CD4-positive, alpha-beta T cell treated with Interleukin-6 for 4 hours (primary cell): ENCODE data around the gene AKAP13.

Experiments used
- DNase-seq: peaks from one replicate; pipeline ENCODE4 v3.0.0-alpha.2; 2020; ENCODE audit warnings: mixed read lengths

The AKAP13 gene

GRCh38 chr15:85762756-85763127, 382.3 kb downstream of the AKAP13 start:
- DNase-seq = no peak

DNA sequence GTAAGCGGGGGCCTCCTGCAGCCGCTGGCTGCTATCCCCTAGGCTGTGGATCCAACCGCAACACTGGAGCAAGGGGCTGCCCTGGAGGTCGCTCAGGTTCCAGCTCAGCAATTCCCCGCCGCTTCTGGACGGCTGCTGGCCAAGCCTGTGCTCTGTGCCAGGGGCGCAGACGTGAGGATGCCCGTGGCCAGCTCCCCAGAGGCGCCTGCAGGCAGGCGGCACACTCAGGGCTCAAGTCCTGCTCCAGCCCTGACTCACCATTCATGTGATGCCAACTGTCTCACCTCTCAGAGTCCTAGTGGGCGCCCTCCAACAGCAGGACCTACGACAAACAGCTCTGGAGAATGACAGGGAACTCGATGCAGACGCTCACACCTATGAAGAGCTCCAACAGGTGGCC, 382.8 kb downstream of the AKAP13 start:
- DNase-seq = no peak

DNA sequence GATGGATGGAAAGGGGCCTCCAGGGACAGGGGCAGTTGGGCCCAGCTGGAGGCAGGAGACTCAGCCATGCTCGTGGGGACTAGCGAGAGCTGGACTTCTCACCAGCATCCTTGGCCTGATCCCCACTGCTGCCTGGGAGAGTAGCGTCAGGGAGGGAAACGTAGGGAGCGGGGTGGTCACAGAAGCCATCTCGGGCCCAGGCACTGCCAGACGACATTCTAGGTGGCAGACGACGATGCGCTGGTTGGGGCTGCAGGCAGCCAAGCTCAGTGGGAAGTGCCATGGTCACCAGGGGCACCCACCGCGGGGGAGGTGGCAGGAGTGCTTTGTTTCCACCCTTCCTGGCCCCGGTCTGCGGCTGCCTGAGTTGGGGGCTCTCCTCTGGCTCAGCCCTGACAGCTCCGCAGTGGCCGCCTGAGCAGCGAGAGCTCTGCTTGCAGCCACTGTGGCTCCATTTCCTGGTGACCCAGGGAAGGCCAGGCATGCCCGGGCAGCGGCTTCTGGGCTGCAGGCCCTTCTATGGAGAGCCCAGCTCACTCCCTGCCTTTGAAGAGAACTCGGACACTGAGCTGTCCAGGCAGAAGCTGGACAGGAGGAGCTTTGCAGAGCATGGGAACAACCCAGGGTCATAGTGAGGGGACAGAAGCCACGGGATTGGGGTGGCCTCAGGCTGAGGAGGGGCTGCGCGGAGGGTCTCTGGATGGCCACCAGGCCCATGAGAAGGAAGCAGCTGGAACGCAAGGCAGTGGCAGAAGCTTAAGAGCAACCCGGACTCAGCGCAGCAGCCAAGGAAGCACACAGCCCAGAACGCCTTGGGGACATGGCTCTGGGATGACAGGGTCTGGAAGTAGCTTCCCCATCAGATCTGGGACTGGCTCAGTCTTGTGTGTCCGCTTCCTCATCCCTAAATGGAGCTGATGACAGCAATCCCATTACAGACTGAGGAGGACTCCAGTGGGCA, 383.6 kb downstream of the AKAP13 start:
- DNase-seq = no peak

DNA sequence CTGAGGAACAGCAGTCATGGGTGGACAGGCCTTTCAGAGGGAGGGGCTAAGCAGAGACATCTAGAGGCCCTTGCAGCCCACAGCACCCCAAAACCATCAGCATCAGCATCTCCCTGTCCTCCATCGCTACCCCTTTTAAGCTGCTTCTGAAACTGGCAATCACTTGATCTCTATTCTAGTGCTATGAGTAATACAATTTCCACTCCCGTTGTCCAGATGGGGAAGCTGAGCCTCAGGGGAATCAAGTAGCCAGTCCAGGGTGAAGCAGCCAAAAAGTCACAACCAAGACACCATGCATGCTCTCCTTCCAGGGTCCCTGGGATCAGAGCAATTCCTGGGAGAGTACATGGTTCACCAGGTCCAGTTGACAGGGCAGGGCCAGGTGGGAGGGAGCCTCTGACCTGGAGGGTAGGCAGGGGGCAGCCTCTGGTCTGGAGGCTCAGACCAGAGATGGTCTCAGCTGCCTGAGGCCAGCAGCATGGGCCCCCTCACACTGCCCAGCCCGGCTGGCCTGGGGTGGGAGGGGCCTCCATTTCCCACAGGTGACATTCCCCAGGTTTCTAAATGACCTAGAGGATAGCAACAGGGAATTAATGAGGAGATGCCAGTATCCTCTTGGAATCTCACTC, 384.4 kb downstream of the AKAP13 start:
- no peak for DNase-seq

GRCh38 chr15:85766001-85766831, 385.8 kb downstream of the AKAP13 start:
- DNase-seq = no peak

- no peak for DNase-seq
These were observed 387.6 kb downstream of the AKAP13 start for GRCh38 chr15:85767785-85768529.

DNA sequence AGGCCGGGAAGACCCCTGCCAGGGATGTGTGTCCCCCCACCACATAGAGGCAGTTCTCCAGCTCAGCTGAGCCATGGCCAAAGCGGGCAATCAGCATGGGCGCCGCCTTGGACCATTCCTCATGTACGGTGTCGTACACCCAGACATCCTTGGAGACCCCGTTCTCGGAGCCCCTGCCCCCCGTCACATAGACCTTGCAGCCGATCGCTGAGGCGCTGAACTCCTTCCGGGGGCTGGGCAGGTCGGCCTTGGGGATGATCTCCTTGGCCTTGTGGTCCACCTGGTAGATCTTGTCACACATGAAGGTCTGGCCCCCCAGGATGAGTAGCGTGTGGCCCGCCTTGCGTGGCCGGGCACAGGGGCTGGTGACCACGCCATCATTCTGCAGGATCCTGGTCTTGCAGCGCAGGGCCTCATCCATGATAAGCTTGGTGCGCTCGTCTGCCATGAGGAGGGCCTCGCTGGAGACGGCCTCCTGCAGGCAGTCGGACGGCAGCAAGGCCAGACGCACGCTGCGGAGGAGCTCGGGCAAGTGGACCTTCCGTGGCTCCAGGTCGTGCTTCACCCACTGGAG, 388.3 kb downstream of the AKAP13 start:
- DNase-seq = no peak

- no peak for DNase-seq
These were observed 388.9 kb downstream of the AKAP13 start for GRCh38 chr15:85769182-85769900.

GRCh38 chr15:85770096-85771041, 390.0 kb downstream of the AKAP13 start:
- no peak for DNase-seq

GRCh38 chr15:85771271-85771670, 390.9 kb downstream of the AKAP13 start:
- DNase-seq = no peak

DNA sequence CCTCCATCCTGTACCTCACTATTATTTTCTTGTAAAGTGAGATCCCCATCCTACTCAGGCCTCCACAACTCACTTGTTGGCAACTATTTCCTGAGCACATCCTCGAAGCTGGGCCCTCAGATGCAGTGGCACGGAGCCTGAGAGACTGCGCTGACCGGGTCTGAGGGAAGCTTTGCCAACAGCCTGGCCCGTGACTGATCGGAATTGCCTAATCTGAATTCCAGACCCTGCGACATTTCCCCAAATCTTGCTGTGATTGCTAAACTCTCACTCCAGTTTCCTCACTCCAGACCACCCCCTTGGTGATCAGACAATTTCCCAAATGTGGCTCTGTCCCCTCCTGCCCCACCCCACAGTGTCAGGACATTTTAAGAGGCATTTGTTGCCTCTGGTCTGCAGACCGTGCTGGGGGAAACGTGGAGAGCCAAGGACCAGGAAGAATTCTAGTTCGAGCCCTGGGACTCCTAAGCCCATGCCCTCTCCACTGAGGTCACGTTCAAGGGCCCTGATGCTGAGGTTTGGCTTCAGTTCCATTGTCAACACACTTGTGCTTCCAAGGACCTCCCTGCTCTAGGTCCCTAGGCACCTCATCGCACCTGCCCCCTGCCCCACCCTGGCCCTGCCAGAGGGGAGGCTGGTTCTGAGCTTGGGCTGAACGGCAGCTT, 391.5 kb downstream of the AKAP13 start:
- no peak for DNase-seq

DNA sequence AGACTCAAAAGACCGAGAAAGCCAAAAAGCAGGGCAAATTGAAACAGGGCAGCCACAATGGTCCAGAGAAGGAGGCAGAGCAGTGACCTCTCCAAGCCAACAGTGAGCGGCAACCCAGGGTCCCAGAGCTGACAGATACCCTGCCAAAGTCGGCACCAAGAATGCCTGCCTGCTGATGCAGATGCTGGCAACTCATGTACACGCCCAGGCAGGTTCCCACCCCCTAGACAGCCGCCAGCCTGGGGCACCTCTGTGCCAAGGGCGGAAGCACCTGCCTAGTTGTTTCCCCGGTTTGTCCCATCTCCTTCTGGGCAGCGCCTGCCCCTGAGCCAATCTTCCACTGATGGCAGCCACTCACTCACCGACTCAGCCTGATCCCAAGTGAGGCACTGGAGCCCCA, 392.3 kb downstream of the AKAP13 start:
- DNase-seq = no peak

GRCh38 chr15:85773249-85773648, 392.8 kb downstream of the AKAP13 start:
- DNase-seq = no peak

DNA sequence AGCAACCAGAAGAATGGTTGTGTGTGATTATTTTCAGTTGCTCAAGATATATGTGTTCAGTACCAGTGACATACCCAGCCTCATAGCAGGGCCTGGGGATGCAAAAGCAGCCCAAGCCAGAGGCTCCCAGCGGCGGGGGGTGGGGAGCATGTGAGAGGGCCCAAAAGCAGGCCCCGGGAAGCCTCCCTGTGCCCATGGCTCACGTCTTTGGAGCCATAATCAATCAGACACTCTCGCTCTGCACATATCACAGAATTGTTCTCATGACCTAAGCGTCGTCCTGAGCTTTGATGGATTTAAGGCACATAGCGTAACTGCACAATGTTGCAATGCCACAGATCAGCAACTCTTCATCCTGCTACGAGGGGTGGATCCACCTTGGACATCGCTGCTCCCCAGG, 393.6 kb downstream of the AKAP13 start:
- no peak for DNase-seq

GRCh38 chr15:85777250-85778106, 397.1 kb downstream of the AKAP13 start:
- no peak for DNase-seq

- no peak for DNase-seq
These were observed 397.8 kb downstream of the AKAP13 start for GRCh38 chr15:85778107-85778776.

- DNase-seq = no peak
These were observed 398.8 kb downstream of the AKAP13 start for GRCh38 chr15:85779249-85779648.
